Transverse colon (tissue), 4 donors: ENCODE data around the gene AMIGO1.

Experiments
- CTCF ChIP-seq, 5 experiments: fragments of 200-600 bp in 3 of 5; fragments of 450-650 bp in 2 of 5; sonication (generic) in 3 of 5; IDR thresholded peaks; 1 replicate in 2 of 5; 2 replicates in 3 of 5; pipeline ENCODE4 v1.5.1; 2016 to 2017; ENCODE audit warnings: antibody characterized with exemption in 5 of 5, inconsistent platforms in 3 of 5, mild to moderate bottlenecking in 2 of 5, moderate library complexity in 1 of 5
- POLR2A ChIP-seq: fragments of 450-650 bp; IDR thresholded peaks from one replicate; pipeline ENCODE4 v1.6.1; 2016; ENCODE audit warnings: antibody characterized with exemption, mild to moderate bottlenecking, moderate library complexity
- POLR2AphosphoS5 ChIP-seq, 3 donors: sonication (generic); formaldehyde crosslinking; IDR thresholded peaks; one replicate each; pipeline ENCODE4 v1.6.1; 2016; ENCODE audit warnings: antibody characterized with exemption in 3 of 3

- no peak for TF ChIP-seq CTCF (IDR thresholded peaks at IDR 0.05)
- no peak for TF ChIP-seq POLR2A
- no peak for TF ChIP-seq POLR2AphosphoS5 (IDR thresholded peaks at IDR 0.05)
These were observed 26.0 kb upstream of the AMIGO1 start for GRCh38 chr1:109535481-109535880.
